GM21825 (cell line): ENCODE results near the gene CLDN4.
"Not testable (repeated sequence)": the region's sequence is repeated elsewhere in the genome, so short reads cannot be mapped to it uniquely, and the experiment has no call there.

Experiments used
- ATAC-seq: cut with Tn5 transposase; IDR thresholded peaks from one replicate; pipeline ENCODE4 v1.9.1; 2021; ENCODE audit warnings: mild to moderate bottlenecking, moderate library complexity; ENCODE audit not compliant: unreplicated experiment

CLDN4 gene

DNA sequence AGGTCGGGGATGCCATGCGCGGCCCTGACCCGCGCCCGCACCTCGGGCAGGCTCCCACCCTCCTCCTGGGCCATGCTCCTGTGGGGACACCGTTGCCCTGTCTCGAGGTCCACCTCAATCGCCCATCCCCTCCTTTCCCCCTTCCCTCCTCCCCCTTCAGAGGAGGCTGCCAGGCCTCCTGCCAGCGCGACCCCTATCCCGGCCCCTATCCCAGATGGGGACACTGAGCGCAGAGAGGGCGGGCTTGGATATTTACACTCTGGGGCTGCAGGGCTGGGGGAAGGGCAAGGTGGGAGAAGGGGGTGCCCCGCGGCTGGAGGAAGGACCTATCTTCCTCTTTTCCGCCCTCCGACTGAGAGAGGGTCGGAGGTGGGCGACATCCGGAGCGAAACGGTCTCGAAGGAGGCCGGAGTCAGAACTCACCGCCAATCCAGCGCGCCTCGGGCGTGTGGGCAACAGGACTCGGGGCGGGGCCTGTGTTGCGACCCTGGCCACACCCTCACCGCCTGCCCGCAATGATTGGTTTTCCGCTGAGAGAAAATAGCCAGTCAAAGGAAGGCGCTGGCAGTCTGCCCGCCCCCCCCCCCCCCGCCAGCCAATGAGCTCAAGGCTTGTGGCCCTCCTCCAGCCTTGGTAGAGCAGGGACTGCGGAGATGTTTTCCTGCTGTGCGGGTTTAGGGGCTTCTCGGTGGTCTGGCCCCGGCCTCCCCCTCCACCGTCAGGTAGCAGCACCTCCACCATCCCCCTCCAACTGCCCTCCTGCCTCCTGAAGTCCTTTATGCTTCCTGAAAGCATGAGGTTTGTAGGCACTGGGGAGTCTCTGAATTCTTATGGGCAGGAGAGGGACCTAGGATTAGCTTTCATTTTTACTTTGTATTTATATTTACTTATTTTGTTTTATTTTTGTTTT lies 11.5 kb downstream of the CLDN4 start, which contains the start of gene METTL27:
Gene METTL27, minus strand, starts transcription at position 450 of the 910 bp plus-strand sequence. Its CDS starts 376 bp downstream, at position 74.
- ATAC-seq: peak; percentile 82

DNA sequence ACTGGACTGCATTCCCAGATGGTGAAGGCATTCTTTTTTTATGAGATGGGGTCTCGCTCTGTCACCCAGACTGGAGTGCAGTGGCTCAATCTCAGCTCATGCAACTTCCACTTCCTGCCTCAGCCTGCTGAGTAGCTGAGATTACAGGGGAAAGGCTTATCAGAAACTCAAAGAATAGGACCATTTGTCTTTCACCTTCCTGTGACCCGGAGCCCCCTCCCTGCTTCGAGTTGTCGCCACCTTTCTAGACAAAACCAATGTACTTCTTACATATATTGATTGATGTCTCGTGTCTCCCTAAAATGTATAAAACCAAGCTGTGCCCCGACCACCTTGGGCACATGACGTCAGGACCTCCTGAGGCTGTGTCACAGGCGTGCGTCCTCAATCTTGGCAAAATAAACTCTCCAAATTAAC lies 13.3 kb downstream of the CLDN4 start:
- ATAC-seq: no peak

GRCh38 chr7:73844848-73845460 lies 14.2 kb downstream of the CLDN4 start:
- ATAC-seq: no peak

DNA sequence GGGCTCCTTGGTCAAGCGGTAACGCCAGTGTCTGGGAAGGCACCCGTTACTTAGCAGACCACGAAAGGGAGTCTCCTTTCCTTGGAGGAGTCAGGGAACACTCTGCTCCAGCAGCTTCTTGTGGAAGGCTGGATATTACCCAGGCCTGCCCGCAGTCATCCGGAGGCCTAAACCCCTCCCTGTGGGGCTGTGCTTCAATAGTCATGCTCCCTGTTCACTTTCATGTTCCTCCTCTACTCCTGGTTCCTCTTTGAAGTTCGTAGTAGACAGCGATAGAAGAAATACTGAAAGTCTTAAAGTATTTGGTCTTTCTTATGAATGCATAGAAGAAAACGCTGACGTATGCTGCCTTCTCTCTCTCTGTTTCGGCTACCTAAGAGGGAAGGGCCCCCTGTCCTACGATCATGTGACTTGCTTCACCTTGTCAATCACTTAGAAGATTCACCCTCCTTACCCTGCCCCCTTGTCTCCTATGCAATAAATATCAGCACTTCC lies 15.0 kb downstream of the CLDN4 start:
- ATAC-seq: not testable (repeated sequence)

- no peak for ATAC-seq
Measured at GRCh38 chr7:73847941-73848723, 17.3 kb downstream of the CLDN4 start.

DNA sequence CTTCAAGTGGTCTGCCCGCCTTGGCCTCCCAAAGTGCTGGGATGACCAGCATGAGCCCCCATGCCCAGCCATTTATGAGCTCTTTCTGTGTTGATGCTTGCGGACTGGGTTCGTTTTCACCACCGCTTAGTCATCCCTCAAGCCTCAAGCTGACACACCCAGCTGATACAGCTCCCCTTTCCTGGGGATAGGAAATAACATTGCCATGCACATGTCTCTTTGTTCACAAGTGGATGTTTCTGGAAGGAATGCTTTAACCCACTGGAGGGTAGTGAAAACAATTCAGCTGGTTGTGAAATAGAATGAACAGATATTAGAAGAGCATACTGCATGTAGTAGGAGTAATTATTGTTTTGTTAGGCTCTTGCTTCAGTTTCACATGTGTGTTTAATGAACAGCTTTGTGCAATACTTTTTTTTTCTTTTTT lies 20.0 kb downstream of the CLDN4 start:
- ATAC-seq: no peak

DNA sequence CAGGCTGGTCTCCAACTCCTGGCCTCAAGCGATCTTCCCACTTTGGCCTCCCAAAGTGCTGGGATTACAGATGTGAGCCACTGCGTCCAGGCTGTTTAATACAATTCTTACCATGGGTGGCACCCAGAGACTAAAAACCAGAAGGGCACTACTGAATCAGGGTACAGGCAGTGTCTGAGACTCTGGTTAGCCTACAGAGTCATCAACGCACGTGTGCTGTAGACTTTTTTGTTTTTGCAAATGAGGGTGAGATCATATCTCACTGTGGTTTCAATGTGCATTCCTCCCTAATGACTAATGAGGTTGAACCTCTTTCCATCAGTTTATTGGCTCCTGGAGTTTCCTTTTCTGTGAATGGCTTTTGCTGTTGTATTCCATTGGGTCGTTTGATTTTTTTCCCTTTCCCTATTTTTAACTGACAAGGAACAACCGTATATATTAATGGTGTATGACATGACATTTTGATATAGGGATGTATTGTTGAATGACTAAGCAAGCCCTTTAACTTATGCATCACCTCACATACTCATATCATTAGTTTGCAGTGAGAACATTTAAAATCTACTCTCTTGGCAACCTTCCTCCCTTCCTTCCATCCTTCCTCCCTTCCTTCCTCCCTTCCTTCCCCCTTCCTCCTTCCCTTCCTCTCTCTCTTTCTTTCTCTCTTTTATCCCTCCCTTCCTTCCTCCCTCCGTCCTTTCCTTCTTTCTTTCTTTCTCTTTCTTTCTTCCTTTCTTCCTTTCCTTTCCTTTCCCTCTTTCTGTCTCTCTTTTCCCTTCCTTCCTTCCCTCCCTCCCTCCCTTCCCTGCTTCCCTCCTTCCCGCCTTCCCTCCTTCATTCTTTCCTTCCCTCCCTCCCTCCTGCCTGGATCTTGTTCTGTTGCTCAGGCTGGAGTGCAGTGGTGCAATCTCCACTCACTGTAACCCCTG lies 20.9 kb downstream of the CLDN4 start:
- ATAC-seq: peak; percentile 68

DNA sequence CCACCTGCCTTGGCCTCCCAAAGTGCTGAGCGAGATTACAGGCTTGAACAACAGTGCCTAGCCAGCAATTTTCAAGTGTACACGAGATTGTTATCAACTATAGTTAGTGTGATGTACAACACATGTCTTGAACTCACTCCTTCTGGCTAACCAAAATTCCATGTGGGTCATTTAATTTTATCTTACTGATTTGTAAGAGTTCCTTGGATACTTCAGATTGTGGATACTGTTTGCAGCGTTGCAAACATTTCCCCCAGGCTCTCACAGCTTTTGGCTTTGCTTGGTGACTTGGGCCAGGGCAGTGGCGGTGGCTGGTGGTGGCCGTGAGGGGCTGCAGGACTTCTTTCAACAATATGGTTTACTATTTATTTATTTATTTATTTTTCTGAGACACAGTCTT lies 21.7 kb downstream of the CLDN4 start:
- ATAC-seq: no peak

GRCh38 chr7:73856941-73857340 lies 26.1 kb downstream of the CLDN4 start:
- ATAC-seq: no peak

- ATAC-seq: no peak
Measured at GRCh38 chr7:73858807-73859206, 28.0 kb downstream of the CLDN4 start.

- no peak for ATAC-seq
Measured at GRCh38 chr7:73860859-73861258, 30.1 kb downstream of the CLDN4 start, which contains the start of gene TMEM270. TSS of gene TMEM270 (plus strand) at chr7:73861159. CDS start at chr7:73861195, 36 bp downstream.

DNA sequence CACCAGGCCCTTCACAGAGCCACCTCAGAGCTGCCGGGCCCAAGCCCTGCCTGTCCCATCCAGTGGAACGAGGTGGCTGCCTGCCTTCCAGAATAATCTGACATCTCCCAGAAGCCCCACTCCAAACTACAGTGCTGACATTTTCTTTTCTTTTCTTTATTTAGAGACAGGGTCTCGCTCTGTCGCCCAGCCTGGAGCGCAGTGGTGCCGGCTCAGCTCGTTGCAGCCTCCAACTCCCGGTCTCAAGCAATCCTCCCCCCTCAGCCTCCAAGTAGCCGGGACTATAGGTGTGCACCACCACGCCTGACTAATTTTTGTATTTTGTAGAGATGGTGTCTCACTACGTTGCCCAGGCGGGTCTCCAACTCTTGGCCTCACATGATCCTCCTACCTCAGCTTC lies 30.5 kb downstream of the CLDN4 start:
- no peak for ATAC-seq

GRCh38 chr7:73864981-73865711 lies 34.4 kb downstream of the CLDN4 start:
- ATAC-seq: no peak

GRCh38 chr7:73865738-73866445 lies 35.1 kb downstream of the CLDN4 start:
- ATAC-seq: no peak

DNA sequence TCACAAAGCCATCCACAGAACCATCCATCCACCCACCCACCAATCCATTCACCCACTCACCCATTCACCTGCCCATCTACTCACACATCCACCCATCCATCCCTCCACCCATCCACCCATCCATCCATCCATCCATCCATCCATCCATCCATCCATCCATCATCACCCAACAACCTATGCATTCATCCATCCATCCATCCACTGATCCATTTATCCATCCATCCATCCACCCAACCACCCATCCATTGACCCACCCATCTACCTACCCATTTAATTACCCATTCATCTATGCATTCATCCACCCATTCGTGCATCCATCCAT lies 35.6 kb downstream of the CLDN4 start:
- ATAC-seq: no peak

DNA sequence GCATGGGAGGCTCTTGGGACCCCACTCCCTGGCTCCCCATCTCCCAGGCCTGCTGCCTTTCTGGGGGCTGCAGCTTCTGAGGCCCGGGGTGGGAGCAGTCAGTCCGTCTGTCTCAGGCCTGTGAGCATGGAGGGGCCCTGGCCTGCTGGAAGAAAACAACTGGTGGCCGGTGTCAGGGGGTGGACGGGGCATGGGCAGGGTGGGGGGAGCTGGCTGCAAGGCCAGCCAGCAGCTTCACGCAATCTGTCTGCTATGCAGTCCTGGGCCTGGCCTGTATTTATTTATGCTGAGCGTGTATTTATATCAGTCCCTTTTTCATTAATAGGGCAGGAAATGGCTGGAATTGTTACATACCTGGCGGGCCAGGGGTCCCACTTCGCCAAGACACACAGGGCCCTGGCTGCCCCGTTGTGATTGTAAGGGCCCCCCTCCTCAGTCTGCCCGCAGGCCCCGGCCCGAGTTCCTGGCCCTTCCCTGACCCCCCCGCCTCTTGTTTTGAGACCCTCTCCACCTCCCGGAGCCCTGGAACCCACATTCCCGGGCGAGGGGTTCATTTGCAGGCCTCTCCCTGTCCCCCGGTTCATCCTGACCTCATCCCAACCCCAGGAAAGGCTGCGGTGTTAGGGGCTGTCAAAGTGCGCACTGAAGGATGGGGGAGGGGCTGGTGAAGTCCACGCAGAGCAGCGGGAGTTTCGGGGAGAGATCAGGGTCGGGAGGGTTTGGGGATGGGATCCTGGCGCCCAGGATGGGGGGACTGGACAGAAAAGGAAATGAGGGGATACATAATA lies 38.4 kb downstream of the CLDN4 start:
- ATAC-seq: no peak

DNA sequence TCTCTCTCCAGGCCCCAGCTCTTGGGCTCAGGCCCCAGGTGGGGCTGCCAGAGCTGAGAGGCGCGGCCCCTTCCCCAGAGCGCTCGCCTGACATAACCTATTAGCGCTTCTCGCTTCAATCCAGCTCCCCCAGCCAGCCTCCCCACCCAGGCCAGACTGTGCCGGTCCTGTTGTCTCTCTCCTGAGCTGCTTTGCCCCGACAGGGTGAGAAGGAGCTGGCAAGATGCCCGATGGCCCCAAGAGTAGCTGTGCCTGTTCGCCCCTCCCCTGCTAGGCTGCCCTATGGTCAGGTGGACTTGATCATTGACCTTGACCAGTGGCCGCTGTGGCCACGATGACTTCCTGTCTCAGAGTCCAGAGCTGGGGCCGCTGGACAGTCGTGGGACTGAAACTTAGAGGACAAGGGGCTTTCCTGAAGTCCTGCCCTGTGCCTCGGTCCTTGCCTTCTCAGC lies 39.3 kb downstream of the CLDN4 start:
- ATAC-seq: no peak
